GM18951 (cell line): ENCODE data around the gene DIS3L2.

Source experiments
- POLR2A ChIP-seq: IDR thresholded peaks from 4 replicates; pipeline ENCODE4 v1.6.1; 2011; ENCODE audit warnings: mild to moderate bottlenecking; ENCODE audit not compliant: insufficient read length, insufficient read depth; ENCODE audit errors: extremely low read depth
- in situ Hi-C: fragments of 300-500 bp; cut with MboI; formaldehyde crosslinking; loops from one replicate; pipeline ENCODE4 v1.12.0; 2022; ENCODE audit warnings: low sequenced_read_pairs, mixed read lengths, inconsistent platforms; ENCODE audit not compliant: unreplicated experiment

The DIS3L2 gene

GRCh38 chr2:231924889-231925275, 36.6 kb upstream of the DIS3L2 start:
- TF ChIP-seq POLR2A, result no peak
- in situ Hi-C loops, result no loop called here

GRCh38 chr2:231925303-231926179, 36.0 kb upstream of the DIS3L2 start:
- in situ Hi-C loops, result no loop called here
- TF ChIP-seq POLR2A, result no peak

- in situ Hi-C loops, result no loop called here
- TF ChIP-seq POLR2A, result peak; percentile 26
Observed at GRCh38 chr2:231926180-231926741, 35.3 kb upstream of the DIS3L2 start, which contains the start of gene NPPC. NPPC (minus strand) TSS chr2:231926396; CDS start chr2:231926249, 147 bp downstream.

DNA sequence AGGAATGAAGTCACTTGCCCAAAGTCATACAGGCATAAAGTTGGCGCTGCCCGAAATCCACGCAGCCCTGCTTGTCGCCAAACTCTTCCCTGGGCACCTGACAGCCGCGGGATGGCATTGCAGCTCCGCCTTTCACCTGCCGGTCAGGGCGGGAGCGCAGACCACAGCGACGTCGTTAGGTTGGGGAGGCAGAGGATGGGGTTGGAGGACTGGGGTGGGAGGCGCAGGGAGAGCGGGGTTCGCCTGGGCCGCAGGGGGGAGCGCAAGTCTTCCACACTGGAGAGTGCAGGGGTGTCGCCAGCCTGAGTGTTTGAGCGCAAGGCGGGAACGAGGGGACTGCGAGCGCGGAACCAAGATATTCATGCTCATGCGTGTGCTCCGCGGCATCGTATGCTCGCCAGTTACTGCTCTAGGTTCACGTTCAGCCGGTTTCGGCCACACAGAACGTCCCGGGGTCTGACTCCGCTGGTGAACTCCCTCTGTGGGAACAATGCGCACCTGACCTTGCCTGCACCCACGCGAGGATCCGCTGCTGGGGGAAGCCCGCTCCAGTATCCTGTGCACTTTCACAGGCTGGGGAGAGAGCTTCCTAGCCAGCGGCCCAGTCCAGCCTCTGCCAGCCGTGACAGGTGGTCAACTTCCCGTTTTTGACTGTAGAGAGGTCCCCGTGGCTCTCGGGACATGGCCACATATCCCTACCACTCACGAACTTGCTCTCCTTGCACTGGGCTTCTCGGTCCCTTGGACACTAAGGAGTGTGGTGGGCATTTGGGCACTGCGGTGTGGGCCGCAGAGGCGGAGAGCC, 34.5 kb upstream of the DIS3L2 start:
- TF ChIP-seq POLR2A, result no peak
- in situ Hi-C loops, result no loop called here

DNA sequence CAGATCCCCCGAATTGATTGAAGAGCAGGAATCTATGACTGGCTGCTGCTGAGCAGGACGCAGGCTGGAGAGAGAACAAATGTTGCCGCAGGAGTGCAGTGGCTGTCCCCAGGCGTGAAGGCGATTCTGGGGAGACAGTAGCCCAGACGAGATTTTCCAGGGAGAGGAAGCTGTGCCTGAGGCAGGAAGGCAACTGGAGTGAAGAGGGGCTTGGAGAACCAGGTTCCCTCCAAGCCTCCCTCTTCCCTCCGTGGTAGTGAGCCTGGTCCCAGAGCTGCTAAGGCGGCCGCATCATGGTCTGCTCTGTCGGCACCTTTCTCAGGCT, 34.0 kb upstream of the DIS3L2 start:
- TF ChIP-seq POLR2A, result no peak
- in situ Hi-C loops, result no loop called here

- in situ Hi-C loops, result no loop called here
Observed at GRCh38 chr2:231928481-231928880, 33.0 kb upstream of the DIS3L2 start.

DNA sequence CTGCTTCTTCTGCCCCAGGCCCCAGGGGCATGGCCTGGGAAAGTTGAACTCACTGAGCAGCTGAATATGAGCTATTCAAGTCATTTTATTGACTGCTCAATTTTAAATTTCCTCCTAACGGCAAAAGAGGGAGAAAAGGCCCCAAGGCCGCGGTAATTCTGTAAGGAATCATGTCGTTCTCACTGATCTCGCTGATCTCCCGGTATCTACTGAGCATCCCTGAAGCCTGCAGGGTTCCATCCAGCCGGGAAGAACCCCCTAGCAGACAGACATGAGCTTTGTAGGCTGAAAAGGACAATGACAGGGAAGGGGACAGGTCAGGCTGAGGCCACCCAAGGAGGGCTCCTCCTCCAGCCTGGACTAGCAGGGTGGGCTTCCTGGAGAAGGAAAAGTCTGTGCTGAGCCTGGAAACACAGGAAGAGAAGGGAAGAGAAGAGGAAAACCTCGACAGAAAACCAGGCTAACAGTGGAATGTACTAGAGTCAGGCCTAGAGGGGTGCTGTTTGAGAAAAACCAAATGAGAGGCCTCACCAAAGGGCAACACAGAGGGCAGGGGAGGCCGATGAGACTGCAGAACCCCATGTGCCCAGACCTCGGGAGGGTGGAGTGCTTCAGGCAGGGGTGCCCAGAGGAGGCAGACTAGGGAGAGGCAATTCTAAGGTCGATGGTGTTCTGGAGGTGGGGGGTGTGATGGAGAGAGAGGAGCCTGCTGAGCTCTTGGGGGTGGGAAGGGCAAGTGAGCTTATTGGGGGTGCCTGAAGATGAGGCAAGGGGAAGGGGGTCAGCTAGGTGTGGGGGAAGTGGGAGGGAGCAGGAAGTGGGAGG, 32.4 kb upstream of the DIS3L2 start:
- no peak for TF ChIP-seq POLR2A
- in situ Hi-C loops, result no loop called here

More at GRCh38 chr2:231928481-231928880, 33.0 kb upstream of the DIS3L2 start:
- TF ChIP-seq POLR2A, result no peak

DNA sequence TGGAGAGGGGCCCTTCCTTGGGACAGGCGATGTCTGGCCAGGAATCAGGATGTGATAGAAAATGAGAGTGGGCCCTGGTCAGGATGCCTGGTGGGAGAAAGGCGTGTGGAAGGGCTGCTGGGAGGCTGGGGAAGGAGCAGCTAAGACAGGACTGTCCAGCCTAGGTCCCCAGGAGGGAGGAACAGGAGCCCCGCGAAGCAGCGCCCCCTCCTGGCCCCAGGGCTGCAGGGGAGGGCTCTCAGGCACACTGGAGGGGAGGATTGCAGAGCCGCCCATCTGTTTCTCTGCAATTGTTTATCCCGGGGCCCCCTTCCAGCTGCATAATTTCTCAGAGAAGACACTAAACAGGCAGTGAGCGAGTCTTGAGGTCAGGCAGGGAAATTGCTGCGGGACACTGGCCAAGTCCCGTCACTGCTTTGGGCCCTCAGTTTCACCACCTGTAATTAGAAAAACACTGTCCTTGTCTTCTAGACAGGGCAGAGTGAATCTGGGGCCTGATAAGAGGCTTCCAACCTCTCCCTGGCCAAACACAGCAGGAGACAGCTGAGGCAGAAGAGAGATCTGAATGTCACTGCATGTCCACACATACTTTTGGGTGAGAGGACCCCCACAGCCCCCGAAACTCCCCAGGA, 31.4 kb upstream of the DIS3L2 start:
- TF ChIP-seq POLR2A, result no peak
- in situ Hi-C loops, result loop anchor here (10.0 kb wide), 2 partner anchors 215 to 395 kb away; no protein-coding TSS in a partner anchor

DNA sequence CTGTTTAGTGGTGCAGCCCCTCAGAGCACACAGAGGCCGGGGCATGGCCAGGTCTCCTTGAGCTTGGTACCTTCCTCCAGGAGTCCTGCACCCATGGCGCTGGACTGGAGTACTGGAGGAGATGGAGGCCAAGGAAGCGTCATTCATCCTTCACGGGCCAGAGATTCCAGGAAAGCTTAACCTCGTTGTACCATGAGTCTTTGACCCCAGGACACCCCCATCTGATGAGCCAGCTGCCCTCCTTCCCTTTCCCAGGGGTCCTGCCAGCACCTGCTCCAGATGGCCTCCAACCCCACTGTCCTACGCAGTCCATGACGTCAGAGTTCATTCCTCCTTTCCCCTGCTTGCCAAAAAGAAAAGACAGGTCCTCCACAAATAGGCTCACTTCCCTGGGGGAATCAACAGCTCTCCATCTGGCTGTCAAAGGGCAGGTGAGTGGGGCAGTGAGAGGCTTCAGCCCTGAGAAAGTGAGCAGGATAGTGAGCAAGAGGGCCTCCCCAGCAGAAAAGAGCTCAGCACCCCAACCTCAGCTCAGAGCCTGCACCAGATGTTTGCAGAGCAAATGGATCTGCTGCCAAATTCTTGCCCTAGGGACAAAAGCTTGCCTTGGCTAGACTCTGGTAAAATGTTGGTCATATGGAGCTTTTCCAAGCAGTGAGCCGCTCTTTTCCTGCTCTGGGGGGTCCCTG, 30.8 kb upstream of the DIS3L2 start:
- in situ Hi-C loops, result loop anchor here (10.0 kb wide), 2 partner anchors 214 to 394 kb away; no protein-coding TSS in a partner anchor

GRCh38 chr2:231931481-231931915, 30.0 kb upstream of the DIS3L2 start:
- in situ Hi-C loops, result loop anchor here (10.0 kb wide), 2 partner anchors 213 to 393 kb away; no protein-coding TSS in a partner anchor

More for the DNA sequence above, 30.8 kb upstream of the DIS3L2 start:
- no peak for TF ChIP-seq POLR2A

GRCh38 chr2:231932711-231932970, 28.9 kb upstream of the DIS3L2 start:
- in situ Hi-C loops, result loop anchor here (10.0 kb wide), 2 partner anchors 212 to 392 kb away; no protein-coding TSS in a partner anchor
- TF ChIP-seq POLR2A, result no peak

More at GRCh38 chr2:231931481-231931915, 30.0 kb upstream of the DIS3L2 start:
- no peak for TF ChIP-seq POLR2A
